AG10803 (cell line): ENCODE data around the gene MAEA.

ENCODE experiments used
- DNase-seq: peaks from one replicate; pipeline ENCODE4 v3.0.0; 2010; ENCODE audit warnings: low read depth
- H3K4me3 ChIP-seq: 2 replicates; pipeline ENCODE4 v1.5.1; 2011; ENCODE audit warnings: mild to moderate bottlenecking, low read length, control low read depth
- CTCF ChIP-seq: conservative IDR thresholded peaks from 2 replicates; pipeline ENCODE4 v1.5.1; 2011; ENCODE audit warnings: mild to moderate bottlenecking, low read length, control low read depth, inconsistent platforms

Gene MAEA

DNA sequence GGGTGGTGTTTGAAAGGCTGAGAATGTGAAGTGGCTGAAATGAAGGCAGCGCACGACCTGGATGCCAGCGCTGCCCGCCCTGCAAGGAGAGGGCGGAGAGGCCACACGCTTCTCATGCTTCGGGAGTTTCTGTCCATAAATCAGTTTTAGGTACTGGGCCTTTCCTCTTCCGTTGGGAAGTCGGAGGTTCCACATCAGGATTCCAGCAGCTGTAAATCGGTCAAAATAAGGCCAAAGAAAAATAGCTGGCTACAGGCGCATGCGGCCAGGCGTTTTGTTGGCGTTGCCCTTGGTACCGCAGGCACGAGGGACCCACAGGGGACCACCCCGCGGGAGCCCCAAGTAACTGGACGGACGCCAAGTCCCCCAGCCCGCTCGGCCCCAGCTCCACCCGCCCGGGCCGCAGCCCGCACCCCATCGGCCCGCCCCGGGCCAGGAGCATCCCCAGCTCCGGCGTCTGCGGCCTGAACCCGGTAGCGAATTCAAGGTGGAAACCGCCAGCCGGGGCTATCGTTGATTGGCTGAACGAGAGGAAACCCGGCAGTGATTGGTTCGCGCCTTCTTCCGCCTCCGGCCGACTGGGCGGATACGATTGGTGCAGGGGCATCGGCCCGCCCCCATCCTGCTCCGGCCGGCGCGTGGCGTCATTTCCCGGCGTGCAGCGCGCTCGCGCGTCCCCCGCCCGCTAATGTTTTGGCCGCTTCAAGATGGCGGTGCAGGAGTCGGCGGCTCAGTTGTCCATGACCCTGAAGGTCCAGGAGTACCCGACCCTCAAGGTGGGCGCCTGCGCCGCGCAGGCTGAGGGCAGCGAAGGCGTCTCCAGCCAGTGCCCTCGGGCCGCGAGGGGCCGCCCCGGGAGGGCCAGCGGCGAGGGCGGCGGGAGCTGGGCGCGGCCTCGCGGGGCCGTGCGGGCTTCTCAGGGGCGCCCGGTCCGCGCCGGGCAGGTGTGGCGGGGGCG is at the start of gene MAEA:
Gene MAEA, plus strand, starts transcription at position 685 of the 958 bp plus-strand sequence. Its CDS starts 23 bp downstream, at position 708.
- TF ChIP-seq CTCF = no peak
- DNase-seq = peak; percentile 94
- peak within 1 kb of the TSS; percentile 83 for H3K4me3 ChIP-seq

DNA sequence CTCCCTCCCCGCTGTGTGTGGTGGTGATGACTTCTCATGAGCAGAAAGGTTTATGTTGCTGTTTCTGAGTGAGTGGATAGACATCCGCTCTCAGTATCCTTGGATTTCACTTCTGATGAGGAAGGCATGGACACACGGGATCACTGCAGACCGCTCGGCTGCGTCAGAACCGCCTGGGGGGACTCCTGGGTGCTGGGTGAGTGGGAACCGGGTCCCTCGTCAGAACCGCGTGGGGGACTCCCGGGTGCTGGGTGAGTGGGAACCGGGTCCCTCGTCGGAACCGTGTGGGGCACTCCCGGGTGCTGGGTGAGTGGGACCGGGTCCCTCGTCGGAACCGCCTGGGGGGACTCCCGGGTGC is 49.8 kb upstream of the MAEA start:
- H3K4me3 ChIP-seq = no peak overlapping the region
- no peak for DNase-seq
- no peak for TF ChIP-seq CTCF

DNA sequence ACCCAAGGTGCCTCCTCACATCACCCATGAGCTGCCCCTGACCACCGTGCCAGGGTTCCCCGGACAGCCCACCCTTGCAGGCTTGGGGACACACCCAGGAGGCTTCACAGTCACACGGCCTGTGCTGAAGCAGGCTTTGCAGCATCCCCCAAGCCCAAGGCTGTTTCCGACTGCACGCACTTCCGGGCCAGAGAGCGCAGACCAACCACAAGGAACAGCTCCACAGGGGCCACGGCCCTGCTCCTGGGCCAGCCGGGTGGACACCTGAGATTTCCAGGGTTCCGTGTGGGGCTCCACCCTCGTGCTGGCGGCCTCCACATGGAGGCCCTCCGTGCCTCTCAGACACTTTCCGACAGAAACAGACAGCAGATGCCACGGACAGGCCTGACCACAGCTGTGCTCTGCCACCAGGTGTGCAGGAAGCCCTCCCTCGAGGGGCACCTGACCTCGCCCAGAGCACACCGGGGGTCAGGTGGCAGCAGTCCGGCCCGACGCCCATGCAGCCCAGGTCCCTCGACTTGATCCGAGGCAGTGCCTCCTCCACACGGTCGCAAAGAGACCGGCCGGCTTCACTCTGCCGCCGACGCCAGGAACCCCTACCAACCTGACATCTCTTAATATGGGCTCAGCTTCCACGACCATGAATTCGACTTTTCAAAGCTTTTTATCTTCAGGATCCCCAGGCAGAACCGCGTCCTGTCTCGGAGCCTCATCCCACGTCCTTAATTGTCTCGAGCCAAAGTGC is 48.8 kb upstream of the MAEA start:
- no peak for DNase-seq
- no peak for TF ChIP-seq CTCF
- H3K4me3 ChIP-seq = no peak overlapping the region

DNA sequence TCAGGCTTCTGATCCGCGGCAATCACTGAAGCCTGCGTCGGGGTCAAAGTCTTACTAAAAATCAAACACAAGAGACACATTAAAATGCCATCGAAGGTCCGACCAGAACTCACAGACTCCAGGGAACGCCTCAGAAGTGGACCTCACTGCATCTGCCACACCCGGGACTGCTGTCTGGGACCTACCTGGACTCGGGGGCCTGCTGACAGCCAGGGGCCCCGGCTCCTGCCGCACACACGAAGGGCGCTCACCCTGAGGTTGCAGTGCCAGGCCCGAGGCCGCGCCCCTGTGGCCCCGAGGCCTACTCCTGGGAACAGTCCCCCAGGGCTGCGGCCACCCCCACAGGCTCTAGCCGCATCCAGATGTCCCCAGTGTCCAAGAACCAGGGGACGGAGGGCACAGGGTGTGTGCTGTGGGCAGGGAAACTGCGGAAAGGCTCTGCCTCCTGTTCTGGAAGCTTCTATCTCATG is 48.2 kb upstream of the MAEA start:
- DNase-seq = no peak
- no peak for TF ChIP-seq CTCF
- no peak overlapping the region for H3K4me3 ChIP-seq

- DNase-seq = no peak
- no peak overlapping the region for H3K4me3 ChIP-seq
- TF ChIP-seq CTCF = no peak
Measured at GRCh38 chr4:1241936-1242505, 47.7 kb upstream of the MAEA start.

GRCh38 chr4:1242506-1243450 is 46.9 kb upstream of the MAEA start:
- no peak for TF ChIP-seq CTCF
- no peak for DNase-seq
- H3K4me3 ChIP-seq = no peak overlapping the region
